ENCODE data around the gene RANBP17. TPM values are rescaled to one million over a fixed set of nuclear protein-coding genes. Genes with fewer than 3 reads are reported as not detected.

The RANBP17 gene
- total and polyA plus RNA-seq, 2 donors (not counting 1 experiment from before 2014, with no cell fraction given), result 3.1 to 3.5 TPM

GRCh38 chr5:171122372-171122771 lies 260.6 kb downstream of the RANBP17 start:
- Histone ChIP-seq H3K27ac (ENCODE audit: insufficient read depth, low read length) (no peak overlapping the region), H3K36me3 (ENCODE audit: control insufficient read depth, insufficient read depth, low read length) (no peaks in the 10 kb centered on the region), H3K27me3 (ENCODE audit: control insufficient read depth, insufficient read depth, low read length) (no peaks in the 10 kb centered on the region), H3K4me2 (ENCODE audit: extremely low read depth, insufficient read depth, low read length) (no peak overlapping the region), H3K9ac (ENCODE audit: insufficient read depth, low read length) (no peak overlapping the region), H3K4me1 (ENCODE audit: control insufficient read depth, extremely low read depth, insufficient read depth, low read length) (no peaks in the 10 kb centered on the region), H4K20me1 (ENCODE audit: control insufficient read depth, extremely low read depth, insufficient read depth, low read length) (no peaks in the 10 kb centered on the region), H3K9me3 (ENCODE audit: control insufficient read depth, insufficient read depth, low read depth, low read length) (no peaks in the 10 kb centered on the region), H3K79me2 (ENCODE audit: control insufficient read depth, insufficient read depth, low read length) (no peaks in the 10 kb centered on the region), H3K4me3 (replicated peaks in 1 of 4; ENCODE audit: control extremely low read depth in 1 of 4, insufficient read depth in 1 of 4, low read depth in 3 of 4, low read length in 4 of 4) (no peak overlapping the region), H2AFZ (ENCODE audit: low read length) (no peak overlapping the region)
- no peak for DNase-seq (ENCODE audit: low read depth in 2 of 2)
- TF ChIP-seq CTCF (conservative IDR thresholded peaks at IDR 0.05 in 1 of 2, IDR thresholded peaks at IDR 0.05 in 1 of 2; ENCODE audit: low read depth in 1 of 2, low read length in 2 of 2), result no peak

GRCh38 chr5:171123417-171123816 lies 261.6 kb downstream of the RANBP17 start:
- Histone ChIP-seq H3K36me3 (ENCODE audit: control insufficient read depth, insufficient read depth, low read length) (no peaks in the 10 kb centered on the region), H3K27me3 (ENCODE audit: control insufficient read depth, insufficient read depth, low read length) (no peaks in the 10 kb centered on the region), H3K27ac (ENCODE audit: insufficient read depth, low read length) (no peak overlapping the region), H2AFZ (ENCODE audit: low read length) (no peak overlapping the region), H3K9ac (ENCODE audit: insufficient read depth, low read length) (no peak overlapping the region), H3K4me1 (ENCODE audit: control insufficient read depth, extremely low read depth, insufficient read depth, low read length) (no peaks in the 10 kb centered on the region), H4K20me1 (ENCODE audit: control insufficient read depth, extremely low read depth, insufficient read depth, low read length) (no peaks in the 10 kb centered on the region), H3K4me2 (ENCODE audit: extremely low read depth, insufficient read depth, low read length) (no peak overlapping the region), H3K9me3 (ENCODE audit: control insufficient read depth, insufficient read depth, low read depth, low read length) (no peaks in the 10 kb centered on the region), H3K4me3 (replicated peaks in 1 of 4; ENCODE audit: control extremely low read depth in 1 of 4, insufficient read depth in 1 of 4, low read depth in 3 of 4, low read length in 4 of 4) (no peak overlapping the region), H3K79me2 (ENCODE audit: control insufficient read depth, insufficient read depth, low read length) (no peaks in the 10 kb centered on the region)
- TF ChIP-seq CTCF (conservative IDR thresholded peaks at IDR 0.05 in 1 of 2, IDR thresholded peaks at IDR 0.05 in 1 of 2; ENCODE audit: low read depth in 1 of 2, low read length in 2 of 2), result no peak
- no peak for TF ChIP-seq EZH2 (IDR thresholded peaks at IDR 0.05; ENCODE audit: low read length, missing control alignments)
- no peak for DNase-seq (ENCODE audit: low read depth in 2 of 2)

- no peaks in the 10 kb centered on the region for H4K20me1 ChIP-seq (ENCODE audit: control insufficient read depth, extremely low read depth, insufficient read depth, low read length)
- no peaks in the 10 kb centered on the region for H3K4me1 ChIP-seq (ENCODE audit: control insufficient read depth, extremely low read depth, insufficient read depth, low read length)
- TF ChIP-seq CTCF (conservative IDR thresholded peaks at IDR 0.05 in 1 of 2, IDR thresholded peaks at IDR 0.05 in 1 of 2; ENCODE audit: low read depth in 1 of 2, low read length in 2 of 2) (no peak), EZH2 (IDR thresholded peaks at IDR 0.05; ENCODE audit: low read length, missing control alignments) (no peak)
- H3K36me3 ChIP-seq (ENCODE audit: control insufficient read depth, insufficient read depth, low read length), result no peaks in the 10 kb centered on the region
- no peaks in the 10 kb centered on the region for H3K79me2 ChIP-seq (ENCODE audit: control insufficient read depth, insufficient read depth, low read length)
- H3K27ac ChIP-seq (ENCODE audit: insufficient read depth, low read length), result no peak overlapping the region
- no peak overlapping the region for H3K4me3 ChIP-seq (replicated peaks in 1 of 4; ENCODE audit: control extremely low read depth in 1 of 4, insufficient read depth in 1 of 4, low read depth in 3 of 4, low read length in 4 of 4)
- no peak overlapping the region for H3K9ac ChIP-seq (ENCODE audit: insufficient read depth, low read length)
- peak in 1 of 2 donors; percentile 45 for DNase-seq (ENCODE audit: low read depth in 2 of 2)
- H2AFZ ChIP-seq (ENCODE audit: low read length), result no peak overlapping the region
- no peaks in the 10 kb centered on the region for H3K9me3 ChIP-seq (ENCODE audit: control insufficient read depth, insufficient read depth, low read depth, low read length)
- H3K4me2 ChIP-seq (ENCODE audit: extremely low read depth, insufficient read depth, low read length), result no peak overlapping the region
- no peaks in the 10 kb centered on the region for H3K27me3 ChIP-seq (ENCODE audit: control insufficient read depth, insufficient read depth, low read length)
These were observed 265.5 kb downstream of the RANBP17 start for GRCh38 chr5:171127314-171127713.

Measured in fibroblast of lung (primary cell).